SKM-1 treated with dmso at 0.1 percent for 144 hours (cell line): ENCODE results near the gene PDE4D.

Experiments used
- DNase-seq: peaks from one replicate; lab custom pipeline; 2025; ENCODE audit not compliant: unreplicated experiment; lab: John Stamatoyannopoulos, UW

Gene PDE4D

GRCh38 chr5:59560553-59560952, 333.0 kb downstream of the PDE4D start:
- no peak for DNase-seq

- no peak for DNase-seq
These were observed 333.7 kb downstream of the PDE4D start for GRCh38 chr5:59559847-59560246.

- DNase-seq: no peak
These were observed 334.2 kb downstream of the PDE4D start for GRCh38 chr5:59559323-59559722.

GRCh38 chr5:59558501-59558900, 335.0 kb downstream of the PDE4D start:
- DNase-seq: no peak

- DNase-seq: no peak
These were observed 336.0 kb downstream of the PDE4D start for GRCh38 chr5:59557572-59557971.

GRCh38 chr5:59555596-59555995, 337.9 kb downstream of the PDE4D start:
- DNase-seq: no peak

GRCh38 chr5:59554501-59554900, 339.0 kb downstream of the PDE4D start:
- DNase-seq: no peak

- no peak for DNase-seq
These were observed 339.5 kb downstream of the PDE4D start for GRCh38 chr5:59553992-59554391.

GRCh38 chr5:59548807-59549357, 344.6 kb downstream of the PDE4D start:
- DNase-seq: no peak

GRCh38 chr5:59547731-59548130, 345.8 kb downstream of the PDE4D start:
- DNase-seq: no peak

GRCh38 chr5:59544573-59544972, 349.0 kb downstream of the PDE4D start:
- no peak for DNase-seq

GRCh38 chr5:59543821-59544442, 349.6 kb downstream of the PDE4D start:
- no peak for DNase-seq

GRCh38 chr5:59542851-59543820, 350.4 kb downstream of the PDE4D start:
- no peak for DNase-seq

GRCh38 chr5:59542306-59542705, 351.2 kb downstream of the PDE4D start:
- no peak for DNase-seq

- DNase-seq: no peak
These were observed 353.2 kb downstream of the PDE4D start for GRCh38 chr5:59540366-59540765.

GRCh38 chr5:59538750-59539121, 354.8 kb downstream of the PDE4D start:
- no peak for DNase-seq

GRCh38 chr5:59537961-59538749, 355.4 kb downstream of the PDE4D start:
- DNase-seq: no peak

- DNase-seq: no peak
These were observed 356.7 kb downstream of the PDE4D start for GRCh38 chr5:59536875-59537274.

GRCh38 chr5:59535561-59535960, 358.0 kb downstream of the PDE4D start:
- no peak for DNase-seq

GRCh38 chr5:59533730-59534108, 359.8 kb downstream of the PDE4D start:
- DNase-seq: no peak

- DNase-seq: no peak
These were observed 360.4 kb downstream of the PDE4D start for GRCh38 chr5:59532979-59533729.
